GM12878 (cell line): Measurements from ENCODE around the gene IMMP2L. TPM values are rescaled to one million over a fixed set of nuclear protein-coding genes. Genes with fewer than 3 reads are reported as not detected.

Source experiments
- ATAC-seq: fragments of 200-7000 bp; cut with Tn5 transposase; 3 replicates; pipeline ENCODE4 v1.9.1; 2020; ENCODE audit warnings: mild to moderate bottlenecking, moderate library complexity
- BruUV-seq: library from RNA; stranded (reverse); fragments of 400-500 nt; replicated peaks from 2 replicates; lab custom pipeline; 2021; lab: Mats Ljungman, UMichigan
- CTCF ChIA-PET: fragments of 300-600 bp; sonication (Branson Sonifier 250); formaldehyde crosslinking; extraction: SDS; loops from one replicate; lab custom pipeline; 2021; ENCODE audit warnings: inconsistent platforms; lab: Yijun Ruan, JAX
- POLR2A ChIA-PET: fragments of 350-600 bp; formaldehyde crosslinking; extraction: SDS; loops from one replicate; lab custom pipeline; 2021; ENCODE audit warnings: inconsistent platforms; lab: Charles Lee
- RAD21 ChIA-PET: fragments of 300-600 bp; sonication (Branson Sonifier 250); formaldehyde crosslinking; loops from one replicate; lab custom pipeline; 2023; ENCODE audit warnings: antibody characterized with exemption; ENCODE audit not compliant: unreplicated experiment; lab: Charles Lee
- SMC1A ChIA-PET: fragments of 300-600 bp; sonication (Branson Sonifier 250); formaldehyde crosslinking; loops from one replicate; lab custom pipeline; 2023; ENCODE audit not compliant: unreplicated experiment, uncharacterized antibody; lab: Charles Lee
- DNase-seq: peaks from one replicate; pipeline ENCODE4 v3.0.0-alpha.2; 2011; ENCODE audit warnings: low read depth, low spot score
- FAIRE-seq: peaks from 3 replicates; lab custom pipeline; 2011; peaks lifted over from hg19 to GRCh38; lab: Jason Lieb, UNC
- H2AFZ ChIP-seq: 2 replicates; pipeline ENCODE4 v1.6.0; 2011; ENCODE audit warnings: low read depth, low read length, control low read depth; ENCODE audit not compliant: control insufficient read depth
- H3K27ac ChIP-seq: 2 replicates; pipeline ENCODE4 v1.5.1; 2011; ENCODE audit warnings: control low read depth; ENCODE audit not compliant: control insufficient read depth, insufficient read depth
- H3K27me3 ChIP-seq, 2 experiments: replicated peaks in 1 of 2; 2 replicates each; pipeline versions ENCODE4 v1.6.0 to v1.6.1; 2011; ENCODE audit warnings: low read length in 1 of 2; ENCODE audit not compliant: control insufficient read depth in 2 of 2, insufficient read depth in 2 of 2
- H3K36me3 ChIP-seq, 2 experiments: 2 replicates each; pipeline ENCODE4 v1.5.1; 2011; ENCODE audit warnings: low read length in 1 of 2; ENCODE audit not compliant: control insufficient read depth in 2 of 2, insufficient read depth in 2 of 2
- H3K4me1 ChIP-seq: 2 replicates; pipeline ENCODE4 v1.6.1; 2011; ENCODE audit warnings: mild to moderate bottlenecking, low read length, moderate library complexity, mixed read lengths; ENCODE audit not compliant: control insufficient read depth, insufficient read depth
- H3K4me2 ChIP-seq: 2 replicates; pipeline ENCODE4 v1.6.0; 2011; ENCODE audit warnings: control low read depth; ENCODE audit not compliant: control insufficient read depth, insufficient read depth
- H3K4me3 ChIP-seq: fragments of 200-600 bp; sonication (generic); 2 replicates; pipeline ENCODE4 v1.5.1; 2016
- H3K79me2 ChIP-seq: 2 replicates; pipeline ENCODE4 v1.6.0; 2011; ENCODE audit warnings: low read length; ENCODE audit not compliant: control insufficient read depth, insufficient read depth
- H3K9ac ChIP-seq: 2 replicates; pipeline ENCODE4 v1.8.0; 2011; ENCODE audit warnings: low read length, control low read depth, mixed read lengths; ENCODE audit not compliant: control insufficient read depth, insufficient read depth
- H3K9me3 ChIP-seq: replicated peaks from 3 replicates; pipeline ENCODE4 v1.5.1; 2011; ENCODE audit warnings: mild to moderate bottlenecking, low read length; ENCODE audit not compliant: control insufficient read depth, insufficient read depth
- H4K20me1 ChIP-seq: 2 replicates; pipeline ENCODE4 v1.6.0; 2011; ENCODE audit not compliant: control insufficient read depth, insufficient read depth
- ATF7 ChIP-seq: fragments of 450-650 bp; IDR thresholded peaks from 2 replicates; pipeline ENCODE4 v1.6.1; 2016; ENCODE audit warnings: low read depth, mild to moderate bottlenecking
- BCL11A ChIP-seq: IDR thresholded peaks from 2 replicates; pipeline ENCODE4 v1.6.1; 2011; ENCODE audit warnings: low read depth, low read length
- CEBPB ChIP-seq, 2 experiments: fragments of 150-350 bp in 1 of 2; IDR thresholded peaks; 2 replicates each; pipeline ENCODE4 v1.6.1; 2012 to 2014; ENCODE audit warnings: low read depth in 2 of 2, low read length in 2 of 2, borderline replicate concordance in 1 of 2, inconsistent platforms in 1 of 2
- CHD4 ChIP-seq: fragments of 200-600 bp; sonication (generic); IDR thresholded peaks from 2 replicates; pipeline ENCODE4 v1.6.1; 2016; ENCODE audit warnings: mild to moderate bottlenecking
- EED ChIP-seq: sonication (generic); IDR thresholded peaks from 2 replicates; pipeline ENCODE4 v1.6.1; 2016; ENCODE audit warnings: antibody characterized with exemption, low read depth
- FOXM1 ChIP-seq: IDR thresholded peaks from 2 replicates; pipeline ENCODE4 v1.6.1; 2012; ENCODE audit warnings: low read depth, mild to moderate bottlenecking, inconsistent platforms, low read length, moderate library complexity
- IRF5 ChIP-seq: fragments of 450-650 bp; IDR thresholded peaks from 2 replicates; pipeline ENCODE4 v1.6.1; 2017; ENCODE audit warnings: borderline replicate concordance
- JUNB ChIP-seq: IDR thresholded peaks from 2 replicates; pipeline ENCODE4 v1.6.1; 2016; ENCODE audit warnings: antibody characterized with exemption, mild to moderate bottlenecking
- LARP7 ChIP-seq: fragments of 450-650 bp; IDR thresholded peaks from 2 replicates; pipeline ENCODE4 v1.6.1; 2017; ENCODE audit warnings: mild to moderate bottlenecking
- MTA2 ChIP-seq: fragments of 450-650 bp; IDR thresholded peaks from 2 replicates; pipeline ENCODE4 v1.6.1; 2016; ENCODE audit warnings: low read depth, mild to moderate bottlenecking, moderate library complexity
- MTA3 ChIP-seq: IDR thresholded peaks from 2 replicates; pipeline ENCODE4 v1.6.1; 2012; ENCODE audit warnings: low read length, inconsistent platforms, borderline replicate concordance
- NFXL1 ChIP-seq: fragments of 450-650 bp; IDR thresholded peaks from 2 replicates; pipeline ENCODE4 v1.6.1; 2017; ENCODE audit warnings: antibody characterized with exemption, mild to moderate bottlenecking, borderline replicate concordance
- POLR2AphosphoS5 ChIP-seq: IDR thresholded peaks from 2 replicates; pipeline ENCODE4 v1.6.1; 2011; ENCODE audit warnings: mild to moderate bottlenecking, low read length, inconsistent platforms
- RBBP5 ChIP-seq: fragments of 200-600 bp; sonication (generic); conservative IDR thresholded peaks from 2 replicates; pipeline ENCODE4 v1.6.1; 2016
- SMAD5 ChIP-seq: IDR thresholded peaks from 2 replicates; pipeline ENCODE4 v1.6.1; 2016; ENCODE audit warnings: antibody characterized with exemption, low read depth
- SP1 ChIP-seq: IDR thresholded peaks from one replicate; pipeline ENCODE4 v1.6.1; 2011; ENCODE audit warnings: low read depth, low read length
- SREBF2 ChIP-seq: IDR thresholded peaks from 2 replicates; pipeline ENCODE4 v1.6.1; 2012; ENCODE audit warnings: mild to moderate bottlenecking, low read length
- YY1 ChIP-seq: IDR thresholded peaks from 2 replicates; pipeline ENCODE4 v1.6.1; 2011; ENCODE audit warnings: low read depth, mild to moderate bottlenecking, low read length
- ZZZ3 ChIP-seq: IDR thresholded peaks from 2 replicates; pipeline ENCODE4 v1.6.1; 2011; ENCODE audit warnings: low read depth; ENCODE audit not compliant: control insufficient read depth, insufficient read length
- WGBS: methylation state at CpG from one replicate; pipeline ENCODE4 v1.1.6; 2016; ENCODE audit warnings: low lambda C conversion rate; ENCODE audit not compliant: insufficient replicate concordance, insufficient coverage; ENCODE audit errors: missing lambda C conversion rate; 5-methylcytosine and 5-hydroxymethylcytosine counted together
- in situ Hi-C: fragments of 300-500 bp; cut with MboI; formaldehyde crosslinking; loops from 9 replicates; pipeline ENCODE4 v1.14.3; 2018; ENCODE audit warnings: mixed read lengths
- intact Hi-C: fragments of 100-400 bp; cut with micrococcal nuclease; formaldehyde crosslinking; loops from one replicate; pipeline ENCODE4 v1.14.2; 2022; ENCODE audit not compliant: unreplicated experiment
- polyA plus RNA-seq, 11 experiments: library from polyadenylated mRNA; depleted of rRNA in 4 of 11; unstranded in 6 of 11; stranded (reverse) in 5 of 11; fragments of >200 nt; fragmentation: Nextera tagmentation in 4 of 11; fragmentation: Illumina TruSeq in 1 of 11; extraction: Ambion mirVana in 4 of 11; extraction: Trizol in 1 of 11; gene quantifications; 1 replicate in 1 of 11; 2 replicates in 10 of 11; pipeline versions ENCODE4 v1.2.1 to v1.2.3, GENCODE V29; 2011 to 2016; ENCODE audit warnings: inconsistent platforms in 2 of 11, missing spikeins in 2 of 11, low read depth in 1 of 11
- total RNA-seq, 4 experiments: library from RNA; depleted of rRNA in 3 of 4; stranded (reverse); fragments of >200 nt in 3 of 4; fragmentation: Illumina TruSeq in 1 of 4; extraction: Trizol in 1 of 4; gene quantifications; 2 replicates each; pipeline versions ENCODE4 v1.2.1 to v1.2.3, GENCODE V29; 2013 to 2021
- TF ChIP-seq, protein P1 (sequence below): IDR thresholded peaks from 2 replicates; pipeline ENCODE4 v1.6.1; 2012; ENCODE audit warnings: low read length, inconsistent platforms
- TF ChIP-seq, protein P2 (sequence below): IDR thresholded peaks from 2 replicates; pipeline ENCODE4 v1.6.1; 2011; ENCODE audit warnings: borderline replicate concordance, low read depth, mild to moderate bottlenecking, moderate library complexity, low read length; ENCODE audit not compliant: insufficient read depth, poor library complexity, severe bottlenecking

Gene IMMP2L
- total and polyA plus RNA-seq, 10 of the 15 experiments (the other 5 are each of a cell fraction or from before 2014, with no cell fraction given): 12.6 to 46.3 (median 19.6) TPM

GRCh38 chr7:111030336-111030735 is 532.0 kb downstream of the IMMP2L start (continued):
- TF ChIP-seq RBBP5 (no peak), YY1 (no peak), SP1 (no peak), SMAD5 (no peak)

DNA sequence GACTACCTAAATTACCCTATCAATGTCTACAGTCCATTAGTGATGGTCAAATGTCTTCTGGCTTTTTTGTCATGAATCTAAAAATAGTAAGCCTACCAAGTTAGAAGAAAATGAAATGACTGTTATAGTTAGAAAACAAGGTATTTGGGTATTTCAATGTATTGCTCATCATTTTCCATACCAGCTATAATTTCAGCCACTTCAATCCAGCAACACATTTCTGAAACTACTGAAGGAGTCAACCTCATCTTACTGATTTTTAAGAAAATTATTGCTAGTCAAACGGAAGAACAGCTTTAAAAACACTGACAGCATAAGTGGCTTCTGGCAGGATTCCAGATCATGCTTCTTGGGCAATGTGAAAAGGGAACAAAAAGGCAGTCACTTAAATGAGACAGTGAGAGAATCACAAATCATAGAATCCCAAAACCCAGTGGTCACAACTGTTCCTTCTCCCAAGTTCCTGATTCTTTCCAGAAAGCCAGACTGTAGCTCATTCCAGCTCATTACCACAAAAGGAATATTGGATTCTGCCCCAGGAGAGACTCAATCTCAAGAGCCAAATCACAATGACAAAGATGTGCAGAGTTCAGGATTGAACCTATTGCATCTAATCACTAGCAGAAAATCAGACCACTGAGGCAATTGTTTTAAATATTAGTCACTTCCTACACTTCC is 532.6 kb downstream of the IMMP2L start:
- 42% methylated on average over 1 of the region's 1 CpG for whole genome bisulfite sequencing
- Histone ChIP-seq H3K27me3 (no peaks in the 10 kb centered on the region), H4K20me1 (no peaks in the 10 kb centered on the region), H3K9ac (no peak overlapping the region), H3K4me1 (no peaks in the 10 kb centered on the region; the same call in 1 of the 2 replicates), H3K4me3 (no peak overlapping the region), H2AFZ (no peak overlapping the region), H3K9me3 (no peaks in the 10 kb centered on the region), H3K36me3 (no peaks in the 10 kb centered on the region), H3K79me2 (no peaks in the 10 kb centered on the region), H3K4me2 (no peak overlapping the region), H3K27ac (no peak overlapping the region)
- RAD21 ChIA-PET: interaction anchor here (1.2 to 1.4 kb wide), 2 partner anchors 17 to 54 kb away, joined by 3 to 4 read pairs; no protein-coding TSS in a partner anchor
- DNase-seq: peak; percentile 13
- in situ Hi-C loops (no loop called here), intact Hi-C loops (loop anchor here (5.0 kb wide), 1 partner anchor 53 kb away; no protein-coding TSS in a partner anchor)
- FAIRE-seq: peak; percentile 73
- peak; percentile 62 for ATAC-seq
- CTCF ChIA-PET: interaction anchor here (1.2 to 1.6 kb wide), 3 partner anchors 7 to 109 kb away, joined by 3 to 4 read pairs (median 3); no protein-coding TSS in a partner anchor
- POLR2A ChIA-PET: no interaction called here
- no TSS peak for BruUV-seq
- SMC1A ChIA-PET: interaction anchor here (0.9 to 1.4 kb wide), 7 partner anchors 9 to 78 kb away, joined by 3 to 4 read pairs (median 3); no protein-coding TSS in a partner anchor
- TF ChIP-seq JUNB (peak; percentile 45; the same call in 1 of the 2 replicates), NFXL1 (no peak), POLR2AphosphoS5 (no peak), BCL11A (no peak), CEBPB (IDR thresholded peaks at IDR 0.05; ENCODE audit: borderline replicate concordance in 1 of 2, low read depth in 2 of 2, low read length in 2 of 2) (0 out of 4 replicates have a peak, but pooled peaks of 1 of the 2 experiments have one; percentile 62), MTA3 (no peak), ZZZ3 (no peak), MTA2 (no peak), CHD4 (no peak), LARP7 (no peak), FOXM1 (peak; percentile 72; the same call in 1 of the 2 replicates), EED (0 out of 2 replicates have a peak, but pooled peaks have one; percentile 12), SREBF2 (no peak), IRF5 (no peak), ATF7 (no peak)
- TF ChIP-seq, protein P1, sequence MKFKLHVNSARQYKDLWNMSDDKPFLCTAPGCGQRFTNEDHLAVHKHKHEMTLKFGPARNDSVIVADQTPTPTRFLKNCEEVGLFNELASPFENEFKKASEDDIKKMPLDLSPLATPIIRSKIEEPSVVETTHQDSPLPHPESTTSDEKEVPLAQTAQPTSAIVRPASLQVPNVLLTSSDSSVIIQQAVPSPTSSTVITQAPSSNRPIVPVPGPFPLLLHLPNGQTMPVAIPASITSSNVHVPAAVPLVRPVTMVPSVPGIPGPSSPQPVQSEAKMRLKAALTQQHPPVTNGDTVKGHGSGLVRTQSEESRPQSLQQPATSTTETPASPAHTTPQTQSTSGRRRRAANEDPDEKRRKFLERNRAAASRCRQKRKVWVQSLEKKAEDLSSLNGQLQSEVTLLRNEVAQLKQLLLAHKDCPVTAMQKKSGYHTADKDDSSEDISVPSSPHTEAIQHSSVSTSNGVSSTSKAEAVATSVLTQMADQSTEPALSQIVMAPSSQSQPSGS: peak; percentile 71; the same call in 1 of the 2 replicates
- TF ChIP-seq, protein P2, sequence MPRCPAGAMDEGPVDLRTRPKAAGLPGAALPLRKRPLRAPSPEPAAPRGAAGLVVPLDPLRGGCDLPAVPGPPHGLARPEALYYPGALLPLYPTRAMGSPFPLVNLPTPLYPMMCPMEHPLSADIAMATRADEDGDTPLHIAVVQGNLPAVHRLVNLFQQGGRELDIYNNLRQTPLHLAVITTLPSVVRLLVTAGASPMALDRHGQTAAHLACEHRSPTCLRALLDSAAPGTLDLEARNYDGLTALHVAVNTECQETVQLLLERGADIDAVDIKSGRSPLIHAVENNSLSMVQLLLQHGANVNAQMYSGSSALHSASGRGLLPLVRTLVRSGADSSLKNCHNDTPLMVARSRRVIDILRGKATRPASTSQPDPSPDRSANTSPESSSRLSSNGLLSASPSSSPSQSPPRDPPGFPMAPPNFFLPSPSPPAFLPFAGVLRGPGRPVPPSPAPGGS: no peak
